Adipocyte (in vitro differentiated cells): ENCODE results near the gene PRSS57.
A peak's percentile ranks its signal among the peaks of the same experiment; 100 is the strongest.
"Not testable (repeated sequence)": the region's sequence is repeated elsewhere in the genome, so short reads cannot be mapped to it uniquely, and the experiment has no call there.

Experiments
- DNase-seq: peaks from one replicate; pipeline ENCODE4 v3.0.0-alpha.2; 2015; ENCODE audit warnings: low read depth
- H3K27me3 ChIP-seq: replicated peaks from 2 replicates; pipeline ENCODE4 v1.7.0; 2013; ENCODE audit warnings: mild to moderate bottlenecking, low read length, moderate library complexity; ENCODE audit not compliant: control insufficient read depth, insufficient read depth
- H3K36me3 ChIP-seq: 2 replicates; pipeline ENCODE4 v1.7.0; 2013; ENCODE audit warnings: low read length, mild to moderate bottlenecking, moderate library complexity; ENCODE audit not compliant: control insufficient read depth, insufficient read depth, severe bottlenecking
- H3K4me1 ChIP-seq: 2 replicates; pipeline ENCODE4 v1.7.0; 2013; ENCODE audit warnings: mild to moderate bottlenecking, low read length, moderate library complexity; ENCODE audit not compliant: control insufficient read depth, insufficient read depth
- H3K4me3 ChIP-seq: 2 replicates; pipeline ENCODE4 v1.7.0; 2013; ENCODE audit warnings: mild to moderate bottlenecking, low read length, moderate library complexity
- H3K9ac ChIP-seq: 2 replicates; pipeline ENCODE4 v1.7.0; 2013; ENCODE audit warnings: mild to moderate bottlenecking, low read length, moderate library complexity
- H3K9me3 ChIP-seq: 2 replicates; pipeline ENCODE4 v1.7.0; 2013; ENCODE audit warnings: mild to moderate bottlenecking, low read length, moderate library complexity; ENCODE audit not compliant: control insufficient read depth

The PRSS57 gene

DNA sequence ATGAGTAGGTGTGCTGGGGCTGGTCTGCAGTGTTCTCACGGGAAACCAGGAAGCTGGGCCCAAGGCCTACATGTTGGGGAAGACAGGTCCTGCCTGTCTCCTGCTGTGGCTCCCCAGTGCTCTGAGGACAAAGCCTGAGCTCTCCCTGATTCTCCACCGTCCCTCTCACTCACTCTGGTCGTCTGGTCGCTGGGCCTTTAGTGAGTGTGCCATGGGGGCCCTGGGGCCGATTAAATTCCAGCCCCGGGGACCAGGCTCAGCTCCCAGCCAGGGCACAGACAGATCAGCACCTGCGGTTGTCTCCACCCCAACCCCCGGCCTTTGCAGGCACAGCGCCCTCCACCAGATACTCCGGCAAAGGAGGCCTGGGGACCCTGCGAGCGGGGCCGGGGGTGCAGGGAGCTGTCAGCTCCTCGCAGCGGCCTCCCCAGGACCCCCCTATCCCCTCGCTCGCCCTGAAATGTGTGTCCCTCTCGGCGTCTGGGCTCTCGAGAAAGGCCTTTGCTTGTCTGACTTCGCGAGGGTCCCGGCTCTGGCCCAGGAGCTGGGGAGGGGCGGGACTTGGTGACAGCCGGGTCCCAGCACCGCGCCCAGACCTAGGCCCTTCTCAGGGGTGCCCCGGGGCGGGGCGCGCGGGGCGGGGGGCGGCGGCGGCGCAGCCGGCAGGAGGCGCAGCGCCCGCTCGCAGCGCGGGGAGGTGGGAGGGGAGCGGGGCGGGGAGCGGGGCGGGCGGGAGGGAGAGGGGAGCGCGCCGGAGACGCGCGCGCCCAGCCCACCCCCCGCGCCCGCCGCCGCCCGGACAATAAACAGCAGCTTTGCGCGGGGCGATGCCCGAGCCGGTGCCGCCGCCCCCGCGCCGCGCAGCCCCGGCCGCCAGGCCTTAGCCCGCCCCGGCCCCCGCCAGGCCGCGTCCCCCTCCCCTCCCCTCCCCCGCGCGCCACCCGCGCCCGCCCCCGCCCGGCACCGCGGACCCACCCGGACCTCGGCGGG, 13.2 kb upstream of the PRSS57 start, which contains the start of gene PALM:
Gene PALM, plus strand, starts transcription at position 782 of the 990 bp plus-strand sequence. CDS start 212 bp downstream, outside the sequence.
- DNase-seq: peak; percentile 80
- Histone ChIP-seq H3K9ac (peak within 1 kb of the TSS; percentile 88), H3K4me3 (peak within 1 kb of the TSS; percentile 85), H3K27me3 (no peaks in the 10 kb centered on the region), H3K4me1 (peaks cover 23% of the 10 kb centered on the region), H3K36me3 (no peaks in the 10 kb centered on the region), H3K9me3 (no peaks in the 10 kb centered on the region)

DNA sequence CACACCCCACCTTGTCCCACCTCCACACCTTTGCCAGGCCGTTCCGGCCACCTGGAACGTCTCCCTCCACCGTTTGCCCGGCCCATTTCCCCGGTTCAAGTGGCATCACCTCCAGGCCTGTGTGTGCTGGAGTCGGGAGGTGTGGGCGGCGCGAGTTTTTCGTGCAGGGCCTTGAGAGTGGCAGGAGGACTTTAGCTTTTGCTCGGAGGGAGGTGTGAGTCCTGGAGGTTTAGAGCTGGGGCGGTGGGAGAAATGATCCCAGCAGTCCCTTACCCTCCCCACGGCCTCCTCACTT, 9.1 kb upstream of the PRSS57 start:
- Histone ChIP-seq H3K4me3 (no peak overlapping the region), H3K27me3 (peaks cover 2% of the 10 kb centered on the region), H3K4me1 (peaks cover 11% of the 10 kb centered on the region), H3K9me3 (no peaks in the 10 kb centered on the region), H3K9ac (no peak overlapping the region), H3K36me3 (no peaks in the 10 kb centered on the region)
- DNase-seq: no peak

DNA sequence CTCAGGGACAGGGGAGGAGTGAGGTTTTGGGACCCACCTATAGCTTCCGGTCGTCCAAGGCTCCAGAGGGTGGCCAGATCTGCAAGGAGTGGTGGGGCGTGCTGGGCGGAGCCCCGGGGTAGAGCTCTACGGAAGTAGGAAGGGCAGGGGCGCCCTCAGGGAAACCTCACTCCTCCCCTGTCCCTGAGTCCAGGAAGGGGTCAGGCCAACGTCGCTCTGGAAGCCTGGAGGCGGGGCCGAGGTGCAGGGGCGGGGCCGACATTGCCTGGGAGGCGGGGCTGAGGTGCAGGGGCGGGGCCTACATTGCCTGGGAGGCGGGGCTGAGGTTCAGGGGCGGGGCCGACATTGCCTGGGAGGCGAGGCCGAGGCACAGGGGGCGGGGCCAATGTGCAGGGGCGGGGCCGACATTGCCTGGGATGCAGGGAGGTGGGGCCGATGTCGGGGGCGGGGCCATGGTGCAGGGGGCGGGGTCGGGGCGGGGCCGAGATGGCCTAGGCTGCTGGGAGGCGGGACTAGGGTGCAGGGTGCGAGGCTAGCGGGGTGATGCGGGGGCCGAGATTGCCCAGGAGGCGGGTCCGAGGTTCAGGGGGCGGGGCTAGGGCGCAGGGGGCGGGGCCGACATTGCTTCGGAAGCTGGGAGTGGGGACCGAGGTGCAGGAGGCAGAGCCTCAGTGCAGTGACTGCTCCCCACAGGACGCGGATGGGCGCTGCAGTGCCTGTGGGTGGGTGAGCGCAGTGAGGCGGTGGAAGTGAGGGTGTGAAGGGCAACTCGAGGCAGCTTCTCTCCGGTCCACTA, 8.6 kb upstream of the PRSS57 start:
- Histone ChIP-seq H3K4me3 (peak overlapping the region; percentile 52), H3K4me1 (peaks cover 11% of the 10 kb centered on the region), H3K9ac (no peak overlapping the region), H3K36me3 (no peaks in the 10 kb centered on the region), H3K9me3 (no peaks in the 10 kb centered on the region), H3K27me3 (peaks cover 5% of the 10 kb centered on the region)
- peak; percentile 76 for DNase-seq

- H3K27me3 ChIP-seq: peaks cover 5% of the 10 kb centered on the region
- no peak for DNase-seq
- no peaks in the 10 kb centered on the region for H3K9me3 ChIP-seq
- peaks cover 11% of the 10 kb centered on the region for H3K4me1 ChIP-seq
- no peaks in the 10 kb centered on the region for H3K36me3 ChIP-seq
- no peak overlapping the region for H3K9ac ChIP-seq
- peak overlapping the region; percentile 52 for H3K4me3 ChIP-seq
Measured at GRCh38 chr19:703329-703650, 8.0 kb upstream of the PRSS57 start.

DNA sequence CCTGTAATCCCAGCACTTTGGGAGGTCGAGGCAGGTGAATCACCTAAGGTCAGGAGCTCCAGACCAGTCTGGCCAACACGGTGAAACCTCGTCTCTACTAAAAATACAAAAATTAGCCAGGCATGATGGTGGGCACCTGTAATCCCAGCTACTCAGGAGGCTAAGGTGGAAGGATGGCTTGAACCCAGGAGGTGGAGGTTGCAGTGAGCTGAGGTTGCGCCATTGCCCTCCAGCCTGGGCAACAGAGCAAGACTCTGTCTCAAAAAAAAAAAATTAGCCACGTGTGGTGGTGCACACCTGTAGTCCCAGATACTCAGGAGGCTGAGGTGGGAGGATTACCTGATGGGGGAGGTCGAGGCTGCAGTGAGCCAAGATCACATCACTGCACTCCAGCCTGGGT, 7.6 kb upstream of the PRSS57 start:
- not testable (repeated sequence) for H3K9me3 ChIP-seq, H3K9ac ChIP-seq, H3K4me1 ChIP-seq, DNase-seq, H3K36me3 ChIP-seq, H3K27me3 ChIP-seq, H3K4me3 ChIP-seq

GRCh38 chr19:699885-700284, 4.6 kb upstream of the PRSS57 start:
- peaks cover 14% of the 10 kb centered on the region for H3K27me3 ChIP-seq
- not testable (repeated sequence) for H3K4me1 ChIP-seq, H3K9me3 ChIP-seq, H3K9ac ChIP-seq, H3K4me3 ChIP-seq, H3K36me3 ChIP-seq, DNase-seq

DNA sequence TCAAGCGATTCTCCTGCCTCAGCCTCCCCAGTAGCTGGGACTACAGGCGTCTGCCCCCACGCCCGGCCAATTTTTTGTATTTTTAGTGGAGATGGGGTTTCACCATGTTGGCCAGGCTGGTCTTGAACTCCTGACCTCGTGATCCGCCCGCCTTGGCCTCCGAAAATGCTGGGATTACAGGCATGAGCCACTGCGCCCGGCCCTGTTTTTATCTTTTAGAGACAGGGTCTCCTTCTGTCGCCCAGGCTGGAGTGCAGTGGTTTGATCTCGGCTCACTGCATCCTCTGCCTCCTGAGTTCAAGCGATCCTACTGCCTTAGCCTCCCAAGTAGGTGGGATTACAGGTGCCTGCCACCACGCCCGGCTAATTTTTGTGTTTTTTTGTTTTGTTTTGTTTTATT, 3.3 kb upstream of the PRSS57 start:
- not testable (repeated sequence) for H3K4me1 ChIP-seq, DNase-seq, H3K4me3 ChIP-seq, H3K9ac ChIP-seq, H3K9me3 ChIP-seq, H3K36me3 ChIP-seq
- H3K27me3 ChIP-seq: peaks cover 14% of the 10 kb centered on the region

DNA sequence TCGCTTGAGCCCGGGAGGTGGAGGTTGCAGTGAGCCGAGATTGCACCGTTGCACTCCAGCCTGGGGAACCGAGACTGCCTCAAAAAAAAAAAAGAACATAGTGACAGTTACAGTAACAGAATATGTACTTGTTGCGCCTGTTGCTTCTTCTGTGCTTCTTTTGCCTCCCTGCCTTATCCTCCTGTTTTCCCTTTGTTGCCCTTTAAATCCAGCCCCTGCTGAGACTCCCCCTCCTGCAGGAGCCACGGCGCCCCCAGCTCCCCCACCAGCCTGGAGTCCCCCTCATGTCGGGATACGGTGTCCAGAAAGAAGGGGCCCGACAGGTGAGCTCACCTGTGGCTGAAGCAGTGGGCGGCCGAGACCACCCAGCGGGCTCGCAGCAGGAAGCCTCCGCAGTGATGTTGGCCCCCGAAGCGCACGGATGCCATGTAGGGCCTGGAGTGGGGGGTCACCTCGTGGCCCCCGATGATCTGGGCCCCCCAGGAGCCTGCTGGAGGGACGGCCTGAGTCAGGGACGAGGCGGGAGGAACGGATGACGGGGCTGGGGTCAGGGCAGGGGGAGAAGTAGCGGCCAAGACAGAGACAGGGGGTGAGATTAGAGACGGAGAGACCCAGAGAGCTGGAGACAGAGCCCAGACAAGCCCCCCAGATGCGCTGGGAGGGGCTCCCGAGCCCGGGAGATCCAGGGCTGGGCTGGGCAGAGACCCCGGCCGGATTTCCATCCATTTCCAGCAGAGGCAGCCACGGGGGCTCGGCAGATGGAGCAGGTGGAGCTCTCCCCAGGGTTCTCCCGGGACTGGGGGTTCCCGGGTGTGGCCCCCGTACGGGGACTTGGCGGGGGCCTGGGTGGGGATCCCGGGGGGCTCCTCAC, 536 bp downstream of the PRSS57 start:
- H3K27me3 ChIP-seq: peaks cover 11% of the 10 kb centered on the region
- H3K9me3 ChIP-seq: no peaks in the 10 kb centered on the region
- no peaks in the 10 kb centered on the region for H3K4me1 ChIP-seq
- no peak overlapping the region for H3K9ac ChIP-seq
- H3K36me3 ChIP-seq: no peaks in the 10 kb centered on the region
- H3K4me3 ChIP-seq: no peak overlapping the region
- DNase-seq: no peak

DNA sequence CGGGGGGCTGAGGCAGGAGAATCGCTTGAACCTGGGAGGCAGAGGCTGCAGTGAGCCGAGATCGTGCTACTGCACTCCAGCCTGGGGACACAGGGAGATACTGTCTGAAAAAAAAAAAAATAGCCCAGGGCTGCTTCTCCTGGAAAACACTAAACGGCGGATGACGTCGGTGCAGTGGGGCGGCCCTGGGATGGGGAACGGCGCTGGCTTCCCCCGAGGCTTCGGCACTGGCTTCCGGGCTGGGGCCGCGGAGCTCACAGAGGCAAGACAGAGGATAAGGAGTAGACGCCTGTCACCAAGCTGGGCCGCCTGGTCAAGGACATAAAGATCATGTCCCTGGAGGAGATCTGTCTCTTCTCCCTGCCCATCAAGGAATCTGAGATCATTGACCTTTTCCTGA, 5.0 kb downstream of the PRSS57 start:
- no peaks in the 10 kb centered on the region for H3K27me3 ChIP-seq
- H3K9me3 ChIP-seq: no peaks in the 10 kb centered on the region
- no peaks in the 10 kb centered on the region for H3K36me3 ChIP-seq
- DNase-seq: no peak
- no peak overlapping the region for H3K4me3 ChIP-seq
- H3K4me1 ChIP-seq: peaks cover 3% of the 10 kb centered on the region
- H3K9ac ChIP-seq: no peak overlapping the region

DNA sequence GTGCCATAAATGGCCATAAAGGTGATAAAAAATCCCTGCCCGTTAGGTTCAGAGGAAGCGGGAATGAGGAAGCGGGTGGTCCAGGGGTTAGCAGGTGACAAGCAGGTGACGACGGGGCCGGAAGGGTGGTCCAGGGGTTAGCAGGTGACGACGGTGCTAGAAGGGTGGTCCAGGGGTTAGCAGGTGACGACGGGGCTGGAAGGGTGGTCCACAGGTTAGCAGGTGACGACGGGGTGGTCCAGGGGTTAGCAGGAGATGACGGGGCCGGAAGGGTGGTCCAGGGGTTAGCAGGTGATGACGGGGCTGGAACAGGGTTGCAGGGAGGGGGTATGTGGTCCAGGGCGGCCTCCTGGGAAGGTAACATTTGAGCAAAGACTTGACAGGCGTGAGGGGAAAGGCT, 6.3 kb downstream of the PRSS57 start:
- no peaks in the 10 kb centered on the region for H3K36me3 ChIP-seq
- H3K9me3 ChIP-seq: no peaks in the 10 kb centered on the region
- no peaks in the 10 kb centered on the region for H3K27me3 ChIP-seq
- no peak overlapping the region for H3K4me3 ChIP-seq
- H3K4me1 ChIP-seq: peaks cover 3% of the 10 kb centered on the region
- H3K9ac ChIP-seq: no peak overlapping the region
- no peak for DNase-seq

- Histone ChIP-seq H3K4me3 (no peak overlapping the region), H3K27me3 (no peaks in the 10 kb centered on the region), H3K9ac (no peak overlapping the region), H3K9me3 (no peaks in the 10 kb centered on the region), H3K4me1 (peaks cover 3% of the 10 kb centered on the region), H3K36me3 (no peaks in the 10 kb centered on the region)
- no peak for DNase-seq
Measured at GRCh38 chr19:688214-688613, 7.0 kb downstream of the PRSS57 start.
